Activated CD8-positive, alpha-beta T cell treated with anti-CD3 and anti-CD28 coated beads for 36 hours (primary cell): ENCODE data around the gene TAPT1. TPM values are rescaled to one million over a fixed set of nuclear protein-coding genes. Genes with fewer than 3 reads are reported as not detected.

Experiments
- ATAC-seq: fragments of 200-7000 bp; cut with Tn5 transposase; one replicate; pipeline ENCODE4 v1.10.0; 2021; ENCODE audit warnings: mild to moderate bottlenecking, moderate library complexity
- CTCF ChIA-PET: fragments of 350-600 bp; sonication (Branson Sonifier 250); formaldehyde crosslinking; loops from one replicate; lab custom pipeline; 2021; ENCODE audit warnings: antibody characterized with exemption; lab: Charles Lee
- POLR2A ChIA-PET: fragments of 350-600 bp; sonication (Branson Sonifier 250); formaldehyde crosslinking; loops from one replicate; lab custom pipeline; 2021; ENCODE audit warnings: antibody characterized with exemption; lab: Charles Lee
- DNase-seq: peaks from one replicate; pipeline ENCODE4 v3.0.0-alpha.2; 2020
- H3K27ac Mint-ChIP-seq: one replicate; pipeline ENCODE4 v1.8.0; 2021; ENCODE audit warnings: mild to moderate bottlenecking, mixed read lengths
- H3K27me3 Mint-ChIP-seq: one replicate; pipeline ENCODE4 v1.8.0; 2021; ENCODE audit warnings: mixed read lengths
- H3K36me3 Mint-ChIP-seq: one replicate; pipeline ENCODE4 v1.8.0; 2021; ENCODE audit warnings: low read depth, mixed read lengths
- H3K4me1 Mint-ChIP-seq: one replicate; pipeline ENCODE4 v1.8.0; 2021; ENCODE audit warnings: low read depth, mixed read lengths
- H3K4me3 Mint-ChIP-seq: one replicate; pipeline ENCODE4 v1.8.0; 2021; ENCODE audit warnings: mild to moderate bottlenecking, moderate library complexity, mixed read lengths
- H3K9me3 Mint-ChIP-seq: one replicate; pipeline ENCODE4 v1.8.0; 2021; ENCODE audit warnings: mixed read lengths
- intact Hi-C: fragments of 100-400 bp; cut with micrococcal nuclease; formaldehyde crosslinking; loops from one replicate; pipeline ENCODE4 v1.10.0; 2022
- total RNA-seq, 2 experiments: library from RNA; stranded (reverse); gene quantifications; one replicate each; pipeline ENCODE4 v1.2.3, GENCODE V29; 2021
- TF ChIP-seq, protein P1 (sequence below): fragments of 200-600 bp; IDR thresholded peaks from one replicate; pipeline ENCODE4 v1.8.0; 2022; ENCODE audit warnings: antibody characterized with exemption, mild to moderate bottlenecking

The TAPT1 gene
- total RNA-seq, 2 experiments from 2014 or later, result 34.2 to 35.5 TPM

DNA sequence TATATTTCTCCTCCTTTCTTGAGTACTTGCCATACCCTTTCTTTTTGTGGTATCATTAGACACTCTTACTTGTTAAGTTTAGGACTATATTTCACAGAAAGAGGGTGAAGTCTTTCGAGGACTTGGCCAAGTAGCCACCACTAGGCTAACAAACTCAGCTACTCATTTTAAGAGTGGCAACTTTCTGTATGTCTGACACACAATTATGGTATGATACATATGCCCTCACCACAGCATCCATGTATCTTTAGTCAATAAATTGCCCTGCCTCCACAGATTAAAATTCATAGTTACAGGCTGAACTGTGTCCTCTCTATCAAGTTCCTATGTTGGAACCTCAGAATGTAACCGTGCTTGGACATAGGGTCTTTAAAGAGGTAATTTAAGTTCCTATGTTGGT is 23.2 kb downstream of the TAPT1 start:
- Mint-ChIP-seq H3K4me1 (peaks cover 44% of the 10 kb centered on the region), H3K27me3 (no peaks in the 10 kb centered on the region), H3K27ac (no peak overlapping the region), H3K36me3 (peaks cover 14% of the 10 kb centered on the region), H3K4me3 (no peak overlapping the region), H3K9me3 (no peaks in the 10 kb centered on the region)
- TF ChIP-seq, protein P1, sequence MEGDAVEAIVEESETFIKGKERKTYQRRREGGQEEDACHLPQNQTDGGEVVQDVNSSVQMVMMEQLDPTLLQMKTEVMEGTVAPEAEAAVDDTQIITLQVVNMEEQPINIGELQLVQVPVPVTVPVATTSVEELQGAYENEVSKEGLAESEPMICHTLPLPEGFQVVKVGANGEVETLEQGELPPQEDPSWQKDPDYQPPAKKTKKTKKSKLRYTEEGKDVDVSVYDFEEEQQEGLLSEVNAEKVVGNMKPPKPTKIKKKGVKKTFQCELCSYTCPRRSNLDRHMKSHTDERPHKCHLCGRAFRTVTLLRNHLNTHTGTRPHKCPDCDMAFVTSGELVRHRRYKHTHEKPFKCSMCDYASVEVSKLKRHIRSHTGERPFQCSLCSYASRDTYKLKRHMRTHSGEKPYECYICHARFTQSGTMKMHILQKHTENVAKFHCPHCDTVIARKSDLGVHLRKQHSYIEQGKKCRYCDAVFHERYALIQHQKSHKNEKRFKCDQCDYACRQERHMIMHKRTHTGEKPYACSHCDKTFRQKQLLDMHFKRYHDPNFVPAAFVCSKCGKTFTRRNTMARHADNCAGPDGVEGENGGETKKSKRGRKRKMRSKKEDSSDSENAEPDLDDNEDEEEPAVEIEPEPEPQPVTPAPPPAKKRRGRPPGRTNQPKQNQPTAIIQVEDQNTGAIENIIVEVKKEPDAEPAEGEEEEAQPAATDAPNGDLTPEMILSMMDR, result no peak
- ATAC-seq (no peak), DNase-seq (no peak)
- ChIA-PET POLR2A (interaction anchor here (0.6 kb wide), 1 partner anchor 25 kb away, joined by 4 read pairs; no protein-coding TSS in a partner anchor), CTCF (no interaction called here)
- intact Hi-C loops, result loop anchor here (10.0 kb wide), 1 partner anchor 62 kb away; no protein-coding TSS in a partner anchor

GRCh38 chr4:16202598-16202997 is 23.7 kb downstream of the TAPT1 start:
- no peak overlapping the region for H3K4me3 Mint-ChIP-seq
- H3K27ac Mint-ChIP-seq, result no peak overlapping the region
- no peaks in the 10 kb centered on the region for H3K9me3 Mint-ChIP-seq
- H3K36me3 Mint-ChIP-seq, result peaks cover 14% of the 10 kb centered on the region
- intact Hi-C loops, result loop anchor here (10.0 kb wide), 1 partner anchor 62 kb away; no protein-coding TSS in a partner anchor
- DNase-seq (no peak), ATAC-seq (no peak)
- H3K4me1 Mint-ChIP-seq, result peaks cover 40% of the 10 kb centered on the region
- TF ChIP-seq, protein P1, result no peak
- CTCF ChIA-PET, result interaction anchor here (1.3 to 4.9 kb wide), 2 partner anchors 18 to 63 kb away, joined by 3 to 28 read pairs; no protein-coding TSS in a partner anchor
- no peaks in the 10 kb centered on the region for H3K27me3 Mint-ChIP-seq
- POLR2A ChIA-PET, result interaction anchor here (0.6 kb wide), 1 partner anchor 25 kb away, joined by 4 read pairs; no protein-coding TSS in a partner anchor

DNA sequence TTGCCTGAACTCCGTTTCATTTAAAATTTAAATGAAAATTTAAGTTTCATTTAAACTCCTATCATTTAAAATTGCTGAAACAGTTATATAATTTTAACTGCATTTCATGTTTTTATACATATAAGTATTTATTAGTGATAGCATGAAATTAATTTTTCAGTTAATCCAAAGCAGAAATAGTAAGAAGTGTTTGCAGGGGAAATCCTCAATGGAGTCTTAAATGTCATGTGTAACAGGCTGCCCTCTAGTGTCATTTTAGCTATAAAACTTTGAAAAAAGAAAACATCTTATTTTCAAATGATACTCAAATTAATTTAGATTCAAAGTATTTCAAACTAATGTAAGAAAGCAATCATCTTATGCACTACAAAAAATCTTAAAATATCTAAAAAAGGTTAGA is 27.2 kb downstream of the TAPT1 start:
- intact Hi-C loops, result loop anchor here (5.0 kb wide), 1 partner anchor 172 kb away; no protein-coding TSS in a partner anchor
- ATAC-seq (no peak), DNase-seq (no peak)
- Mint-ChIP-seq H3K36me3 (peaks cover 10% of the 10 kb centered on the region), H3K9me3 (no peaks in the 10 kb centered on the region), H3K4me1 (peaks cover 27% of the 10 kb centered on the region), H3K4me3 (no peak overlapping the region), H3K27me3 (no peaks in the 10 kb centered on the region), H3K27ac (no peak overlapping the region)
- POLR2A ChIA-PET, result no interaction called here
- CTCF ChIA-PET, result interaction anchor here (0.7 to 4.9 kb wide), 19 partner anchors 8 to 594 kb away, joined by 3 to 28 read pairs (median 4); no protein-coding TSS in a partner anchor
- TF ChIP-seq, protein P1, result peak; percentile 70

DNA sequence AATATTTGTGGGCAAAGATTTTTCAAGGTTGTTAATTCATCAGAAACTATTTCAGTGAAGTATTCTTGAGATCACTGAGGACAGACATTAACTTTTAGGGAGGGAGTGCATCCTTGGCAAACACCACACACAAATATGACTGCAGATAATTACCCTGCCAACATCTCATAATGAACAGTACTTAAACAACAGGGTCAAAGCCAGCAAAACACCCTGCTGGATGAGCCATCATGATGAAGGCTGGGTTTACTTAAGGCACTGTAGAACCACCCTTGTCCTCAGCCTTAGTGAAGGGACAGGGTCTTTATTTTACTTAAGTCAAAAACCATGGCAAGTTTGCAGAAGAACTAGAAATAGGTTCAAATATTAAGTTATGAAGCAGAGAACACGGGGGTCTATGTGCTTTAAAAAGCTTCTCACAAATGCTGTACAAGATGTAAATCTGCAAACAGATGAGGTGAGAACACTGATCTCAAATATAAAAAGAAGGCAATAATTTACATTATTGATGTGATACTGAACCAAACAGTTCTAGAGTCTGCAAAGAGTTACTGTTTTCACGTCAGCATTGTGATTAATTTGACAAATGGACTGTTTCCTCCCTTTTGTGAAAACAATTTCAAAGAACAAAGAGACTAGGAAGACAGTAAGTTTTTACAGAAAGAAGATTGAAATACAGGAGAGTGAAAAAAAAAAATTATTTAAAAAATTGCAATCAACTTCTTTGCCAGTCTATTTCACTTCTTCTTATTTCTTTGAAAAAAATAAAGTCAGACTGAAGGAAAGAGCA is 28.2 kb downstream of the TAPT1 start:
- CTCF ChIA-PET, result interaction anchor here (0.9 to 4.9 kb wide), 12 partner anchors 7 to 175 kb away, joined by 3 to 28 read pairs (median 4); no protein-coding TSS in a partner anchor
- H3K4me3 Mint-ChIP-seq, result no peak overlapping the region
- ATAC-seq (no peak), DNase-seq (no peak)
- H3K9me3 Mint-ChIP-seq, result no peaks in the 10 kb centered on the region
- no peak overlapping the region for H3K27ac Mint-ChIP-seq
- intact Hi-C loops, result loop anchor here (5.0 kb wide), 1 partner anchor 171 kb away; no protein-coding TSS in a partner anchor
- peaks cover 11% of the 10 kb centered on the region for H3K36me3 Mint-ChIP-seq
- POLR2A ChIA-PET, result no interaction called here
- peaks cover 24% of the 10 kb centered on the region for H3K4me1 Mint-ChIP-seq
- TF ChIP-seq, protein P1, result no peak
- no peaks in the 10 kb centered on the region for H3K27me3 Mint-ChIP-seq
